ENCODE measurements around the gene KIAA0040.

Gene KIAA0040

GRCh38 chr1:175171036-175171913 is 21.3 kb downstream of the KIAA0040 start:
- no peak for DNase-seq (ENCODE audit: low read depth in 2 of 2)

- DNase-seq (ENCODE audit: low read depth in 2 of 2) = no peak
Observed at GRCh38 chr1:175169286-175170018, 23.1 kb downstream of the KIAA0040 start.

- no peak for DNase-seq (ENCODE audit: low read depth in 2 of 2)
Observed at GRCh38 chr1:175168782-175169181, 23.8 kb downstream of the KIAA0040 start.

GRCh38 chr1:175167861-175168260 is 24.7 kb downstream of the KIAA0040 start:
- no peak for DNase-seq (ENCODE audit: low read depth in 2 of 2)

- DNase-seq (ENCODE audit: low read depth in 2 of 2) = no peak
Observed at GRCh38 chr1:175166746-175167145, 25.8 kb downstream of the KIAA0040 start.

- DNase-seq (ENCODE audit: low read depth in 2 of 2) = no peak
Observed at GRCh38 chr1:175164751-175165150, 27.8 kb downstream of the KIAA0040 start.

- DNase-seq (ENCODE audit: low read depth in 2 of 2) = no peak
Observed at GRCh38 chr1:175163702-175164101, 28.9 kb downstream of the KIAA0040 start.

GRCh38 chr1:175162955-175163354 is 29.6 kb downstream of the KIAA0040 start:
- no peak for DNase-seq (ENCODE audit: low read depth in 2 of 2)

GRCh38 chr1:175158170-175158591 is 34.4 kb downstream of the KIAA0040 start:
- no peak for DNase-seq (ENCODE audit: low read depth in 2 of 2)

- DNase-seq (ENCODE audit: low read depth in 2 of 2) = no peak
Observed at GRCh38 chr1:175157200-175157599, 35.4 kb downstream of the KIAA0040 start.

GRCh38 chr1:175155936-175156335 is 36.6 kb downstream of the KIAA0040 start:
- no peak for DNase-seq (ENCODE audit: low read depth in 2 of 2)

GRCh38 chr1:175155473-175155856 is 37.1 kb downstream of the KIAA0040 start:
- DNase-seq (ENCODE audit: low read depth in 2 of 2) = no peak

- DNase-seq (ENCODE audit: low read depth in 2 of 2) = peak; percentile 55 to 56
Observed at GRCh38 chr1:175154629-175155472, 37.7 kb downstream of the KIAA0040 start.

GRCh38 chr1:175152006-175152652 is 40.4 kb downstream of the KIAA0040 start:
- DNase-seq (ENCODE audit: low read depth in 2 of 2) = peak; percentile 52 to 54

GRCh38 chr1:175150596-175151319 is 41.8 kb downstream of the KIAA0040 start:
- DNase-seq (ENCODE audit: low read depth in 2 of 2) = no peak

- no peak for DNase-seq (ENCODE audit: low read depth in 2 of 2)
Observed at GRCh38 chr1:175148068-175148467, 44.5 kb downstream of the KIAA0040 start.

- DNase-seq (ENCODE audit: low read depth in 2 of 2) = no peak
Observed at GRCh38 chr1:175147569-175147968, 45.0 kb downstream of the KIAA0040 start.

- DNase-seq (ENCODE audit: low read depth in 2 of 2) = peak; percentile 29 to 36
Observed at GRCh38 chr1:175146529-175147213, 45.9 kb downstream of the KIAA0040 start.

GRCh38 chr1:175145899-175146528 is 46.6 kb downstream of the KIAA0040 start:
- no peak for DNase-seq (ENCODE audit: low read depth in 2 of 2)

- no peak for DNase-seq (ENCODE audit: low read depth in 2 of 2)
Observed at GRCh38 chr1:175138579-175138978, 54.0 kb downstream of the KIAA0040 start.
